Neural cell (in vitro differentiated cells): ENCODE measurements around the gene ATP4B. TPM values are rescaled to one million over a fixed set of nuclear protein-coding genes. Genes with fewer than 3 reads are reported as not detected.

Experiments
- H2AFZ ChIP-seq: fragments of 200-600, 300-800 bp; sonication (generic), shearing (Covaris generic); 2 replicates; pipeline ENCODE4 v1.6.0; 2014; ENCODE audit warnings: low read depth, mild to moderate bottlenecking, antibody characterized with exemption, low read length, moderate library complexity
- H3F3A ChIP-seq: fragments of 200-600 bp; shearing (Covaris generic); 2 replicates; pipeline ENCODE4 v1.6.1; 2016; ENCODE audit warnings: mild to moderate bottlenecking, moderate library complexity, mixed read lengths, antibody characterized with exemption, low read length; ENCODE audit not compliant: insufficient read depth, poor library complexity, severe bottlenecking
- H3K27ac ChIP-seq: fragments of 200-600, 300-800 bp; sonication (generic), shearing (Covaris generic); 2 replicates; pipeline ENCODE4 v1.5.1; 2014; ENCODE audit warnings: mild to moderate bottlenecking, low read length, moderate library complexity
- H3K27me3 ChIP-seq: fragments of 300-800, 200-600 bp; sonication (generic), shearing (Covaris generic); 2 replicates; pipeline ENCODE4 v1.6.0; 2014; ENCODE audit warnings: mild to moderate bottlenecking, low read depth, low read length, moderate library complexity; ENCODE audit not compliant: insufficient read depth
- H3K36me3 ChIP-seq: fragments of 300-800, 200-600 bp; sonication (generic), shearing (Covaris generic); 2 replicates; pipeline ENCODE4 v1.5.1; 2014; ENCODE audit warnings: mild to moderate bottlenecking, antibody characterized with exemption, low read length, moderate library complexity; ENCODE audit not compliant: insufficient read depth
- H3K4me2 ChIP-seq: fragments of 300-800, 200-600 bp; sonication (generic), shearing (Covaris generic); 2 replicates; pipeline ENCODE4 v1.6.0; 2014; ENCODE audit warnings: mild to moderate bottlenecking, low read length
- H3K4me3 ChIP-seq: fragments of 300-800, 200-600 bp; sonication (generic), shearing (Covaris generic); 2 replicates; pipeline ENCODE4 v1.5.1; 2014; ENCODE audit warnings: mild to moderate bottlenecking, low read length, moderate library complexity
- H3K79me2 ChIP-seq: fragments of 200-600 bp; shearing (Covaris generic); replicated peaks from 2 replicates; pipeline ENCODE4 v1.6.0; 2014; ENCODE audit warnings: mild to moderate bottlenecking, low read length, moderate library complexity; ENCODE audit not compliant: insufficient read depth
- H3K9ac ChIP-seq: fragments of 300-800, 200-600 bp; sonication (generic), shearing (Covaris generic); 2 replicates; pipeline ENCODE4 v1.6.1; 2016; ENCODE audit warnings: mild to moderate bottlenecking, low read length, mixed read lengths
- H3K9me2 ChIP-seq: fragments of 200-600 bp; shearing (Covaris generic); 2 replicates; pipeline ENCODE4 v1.6.1; 2016; ENCODE audit warnings: mild to moderate bottlenecking, low read length, mixed read lengths; ENCODE audit not compliant: insufficient read depth
- H3K9me3 ChIP-seq: fragments of 200-600, 300-800 bp; sonication (generic), shearing (Covaris generic); 2 replicates; pipeline ENCODE4 v1.6.1; 2016; ENCODE audit warnings: mild to moderate bottlenecking, mixed run types, low read length, moderate library complexity, mixed read lengths
- H4K20me1 ChIP-seq: fragments of 200-600 bp; shearing (Covaris generic); 2 replicates; pipeline ENCODE4 v1.6.1; 2016; ENCODE audit warnings: mild to moderate bottlenecking, mixed run types; ENCODE audit not compliant: insufficient read depth
- EP300 ChIP-seq: fragments of 450-650 bp; conservative IDR thresholded peaks from 2 replicates; pipeline ENCODE4 v1.6.1; 2014; ENCODE audit warnings: antibody characterized with exemption, mild to moderate bottlenecking, moderate library complexity; ENCODE audit not compliant: poor library complexity, severe bottlenecking
- EZH2 ChIP-seq: fragments of 200-600, 300-800 bp; shearing (Covaris generic), sonication (generic); IDR thresholded peaks from 2 replicates; pipeline ENCODE4 v1.6.1; 2014; ENCODE audit warnings: antibody characterized with exemption, low read length, borderline replicate concordance, mild to moderate bottlenecking; ENCODE audit not compliant: insufficient read depth, poor library complexity, severe bottlenecking
- MXI1 ChIP-seq: fragments of 450-650 bp; conservative IDR thresholded peaks from 2 replicates; pipeline ENCODE4 v1.6.1; 2014; ENCODE audit warnings: antibody characterized with exemption, mild to moderate bottlenecking; ENCODE audit not compliant: poor library complexity, severe bottlenecking
- POLR2AphosphoS5 ChIP-seq: IDR thresholded peaks from 2 replicates; pipeline ENCODE4 v1.6.1; 2012
- RAD21 ChIP-seq: fragments of 450-650 bp; conservative IDR thresholded peaks from 2 replicates; pipeline ENCODE4 v1.6.1; 2014; ENCODE audit warnings: antibody characterized with exemption, mild to moderate bottlenecking, moderate library complexity
- SMC3 ChIP-seq: fragments of 450-650 bp; conservative IDR thresholded peaks from 2 replicates; pipeline ENCODE4 v1.6.1; 2014; ENCODE audit warnings: antibody characterized with exemption, mild to moderate bottlenecking, moderate library complexity; ENCODE audit not compliant: poor library complexity
- TAF1 ChIP-seq: IDR thresholded peaks from 2 replicates; pipeline ENCODE4 v1.6.1; 2012; ENCODE audit warnings: low read depth
- polyA plus RNA-seq: library from polyadenylated mRNA; depleted of rRNA; stranded (reverse); fragments of >200 nt; gene quantifications from 2 replicates; pipeline ENCODE4 v1.2.3, GENCODE V29; 2014
- TF ChIP-seq, protein P1 (sequence below): IDR thresholded peaks from 2 replicates; pipeline ENCODE4 v1.6.1; 2012; ENCODE audit warnings: borderline replicate concordance
- TF ChIP-seq, protein P2 (sequence below): fragments of 450-650 bp; IDR thresholded peaks from 2 replicates; pipeline ENCODE4 v1.5.1; 2014; ENCODE audit warnings: antibody characterized with exemption, mild to moderate bottlenecking, moderate library complexity; ENCODE audit not compliant: poor library complexity, severe bottlenecking

ATP4B gene
- polyA plus RNA-seq, 1 donor from 2014 or later, result not detected

DNA sequence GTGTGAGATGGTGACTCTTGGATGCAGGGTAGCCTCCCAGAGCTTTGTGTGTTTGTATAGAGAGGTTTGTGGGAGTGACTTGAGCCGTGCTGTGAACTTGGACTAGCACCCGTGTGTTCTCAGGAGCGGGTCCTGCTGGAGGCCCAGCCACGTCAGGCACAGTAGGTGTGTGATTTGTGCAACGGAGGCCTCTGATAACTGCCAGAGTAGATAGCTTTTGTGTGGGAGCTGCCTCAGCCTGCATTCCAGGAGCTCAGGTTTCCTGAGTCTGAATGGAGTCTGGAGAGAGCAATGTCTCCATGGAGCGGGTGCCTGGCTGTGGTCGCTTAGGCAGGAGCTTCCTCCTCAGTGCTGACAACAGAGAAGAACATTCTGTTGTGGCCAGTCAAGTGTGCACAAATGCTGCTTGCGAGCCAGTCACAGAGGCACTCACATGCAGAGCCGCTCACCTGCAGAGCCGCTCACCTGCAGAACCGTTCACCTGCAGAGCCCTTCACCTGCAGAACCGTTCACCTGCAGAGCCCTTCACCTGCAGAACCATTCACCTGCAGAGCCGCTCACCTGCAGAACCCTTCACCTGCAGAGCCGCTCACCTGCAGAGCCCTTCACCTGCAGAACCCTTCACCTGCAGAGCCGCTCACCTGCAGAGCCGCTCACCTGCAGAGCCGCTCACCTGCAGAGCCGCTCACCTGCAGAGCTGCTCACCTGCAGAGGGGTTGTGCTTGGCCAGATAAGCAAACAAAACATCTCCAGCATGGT, 40.8 kb downstream of the ATP4B start:
- Histone ChIP-seq H3K4me3 (no peak overlapping the region), H3K27ac (no peak overlapping the region)
- TF ChIP-seq SMC3 (no peak), EZH2 (no peak), TAF1 (no peak), POLR2AphosphoS5 (no peak), RAD21 (no peak), EP300 (no peak), MXI1 (no peak)
- TF ChIP-seq, protein P1, sequence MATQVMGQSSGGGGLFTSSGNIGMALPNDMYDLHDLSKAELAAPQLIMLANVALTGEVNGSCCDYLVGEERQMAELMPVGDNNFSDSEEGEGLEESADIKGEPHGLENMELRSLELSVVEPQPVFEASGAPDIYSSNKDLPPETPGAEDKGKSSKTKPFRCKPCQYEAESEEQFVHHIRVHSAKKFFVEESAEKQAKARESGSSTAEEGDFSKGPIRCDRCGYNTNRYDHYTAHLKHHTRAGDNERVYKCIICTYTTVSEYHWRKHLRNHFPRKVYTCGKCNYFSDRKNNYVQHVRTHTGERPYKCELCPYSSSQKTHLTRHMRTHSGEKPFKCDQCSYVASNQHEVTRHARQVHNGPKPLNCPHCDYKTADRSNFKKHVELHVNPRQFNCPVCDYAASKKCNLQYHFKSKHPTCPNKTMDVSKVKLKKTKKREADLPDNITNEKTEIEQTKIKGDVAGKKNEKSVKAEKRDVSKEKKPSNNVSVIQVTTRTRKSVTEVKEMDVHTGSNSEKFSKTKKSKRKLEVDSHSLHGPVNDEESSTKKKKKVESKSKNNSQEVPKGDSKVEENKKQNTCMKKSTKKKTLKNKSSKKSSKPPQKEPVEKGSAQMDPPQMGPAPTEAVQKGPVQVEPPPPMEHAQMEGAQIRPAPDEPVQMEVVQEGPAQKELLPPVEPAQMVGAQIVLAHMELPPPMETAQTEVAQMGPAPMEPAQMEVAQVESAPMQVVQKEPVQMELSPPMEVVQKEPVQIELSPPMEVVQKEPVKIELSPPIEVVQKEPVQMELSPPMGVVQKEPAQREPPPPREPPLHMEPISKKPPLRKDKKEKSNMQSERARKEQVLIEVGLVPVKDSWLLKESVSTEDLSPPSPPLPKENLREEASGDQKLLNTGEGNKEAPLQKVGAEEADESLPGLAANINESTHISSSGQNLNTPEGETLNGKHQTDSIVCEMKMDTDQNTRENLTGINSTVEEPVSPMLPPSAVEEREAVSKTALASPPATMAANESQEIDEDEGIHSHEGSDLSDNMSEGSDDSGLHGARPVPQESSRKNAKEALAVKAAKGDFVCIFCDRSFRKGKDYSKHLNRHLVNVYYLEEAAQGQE, result no peak
- TF ChIP-seq, protein P2, sequence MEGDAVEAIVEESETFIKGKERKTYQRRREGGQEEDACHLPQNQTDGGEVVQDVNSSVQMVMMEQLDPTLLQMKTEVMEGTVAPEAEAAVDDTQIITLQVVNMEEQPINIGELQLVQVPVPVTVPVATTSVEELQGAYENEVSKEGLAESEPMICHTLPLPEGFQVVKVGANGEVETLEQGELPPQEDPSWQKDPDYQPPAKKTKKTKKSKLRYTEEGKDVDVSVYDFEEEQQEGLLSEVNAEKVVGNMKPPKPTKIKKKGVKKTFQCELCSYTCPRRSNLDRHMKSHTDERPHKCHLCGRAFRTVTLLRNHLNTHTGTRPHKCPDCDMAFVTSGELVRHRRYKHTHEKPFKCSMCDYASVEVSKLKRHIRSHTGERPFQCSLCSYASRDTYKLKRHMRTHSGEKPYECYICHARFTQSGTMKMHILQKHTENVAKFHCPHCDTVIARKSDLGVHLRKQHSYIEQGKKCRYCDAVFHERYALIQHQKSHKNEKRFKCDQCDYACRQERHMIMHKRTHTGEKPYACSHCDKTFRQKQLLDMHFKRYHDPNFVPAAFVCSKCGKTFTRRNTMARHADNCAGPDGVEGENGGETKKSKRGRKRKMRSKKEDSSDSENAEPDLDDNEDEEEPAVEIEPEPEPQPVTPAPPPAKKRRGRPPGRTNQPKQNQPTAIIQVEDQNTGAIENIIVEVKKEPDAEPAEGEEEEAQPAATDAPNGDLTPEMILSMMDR, result no peak

DNA sequence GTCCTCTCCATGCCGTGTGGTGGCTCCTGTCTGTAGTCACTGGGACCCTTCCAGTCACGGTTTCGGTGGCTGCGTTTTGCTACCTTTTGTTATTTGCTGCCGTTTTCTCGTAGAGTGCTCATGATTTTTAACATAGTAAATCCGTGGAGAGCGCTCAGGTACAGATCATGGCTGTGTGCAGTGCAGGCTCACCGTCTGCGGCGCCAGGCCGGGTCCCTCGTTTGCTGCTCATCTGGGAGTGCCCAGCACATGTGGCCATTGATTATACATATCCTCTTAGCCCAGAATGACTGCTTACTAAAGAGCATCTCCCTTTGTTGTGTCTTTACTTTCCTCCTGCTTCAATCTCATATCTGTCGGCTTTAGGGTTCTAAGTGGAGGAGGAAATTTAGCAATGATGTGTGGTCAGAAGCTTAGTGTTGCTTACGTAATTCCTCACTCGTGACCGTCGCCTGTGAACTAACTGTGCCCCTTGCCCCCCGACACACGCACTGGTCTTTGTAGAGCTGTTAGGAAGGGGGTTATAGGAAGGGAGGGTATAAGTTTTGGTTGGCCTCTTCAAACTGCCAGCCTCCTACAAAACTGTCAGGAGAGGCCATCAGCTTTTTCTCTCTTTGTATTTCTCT, 41.6 kb downstream of the ATP4B start:
- H3K9ac ChIP-seq, result no peak overlapping the region
- H3F3A ChIP-seq, result no peaks in the 10 kb centered on the region
- H3K4me2 ChIP-seq, result no peak overlapping the region
- H3K79me2 ChIP-seq, result no peaks in the 10 kb centered on the region
- no peak overlapping the region for H3K4me3 ChIP-seq
- no peaks in the 10 kb centered on the region for H3K9me2 ChIP-seq
- H3K27me3 ChIP-seq, result no peaks in the 10 kb centered on the region
- H4K20me1 ChIP-seq, result no peaks in the 10 kb centered on the region
- no peak overlapping the region for H2AFZ ChIP-seq
- H3K36me3 ChIP-seq, result no peaks in the 10 kb centered on the region
- TF ChIP-seq EZH2 (no peak), SMC3 (no peak), POLR2AphosphoS5 (no peak), TAF1 (no peak), EP300 (no peak), MXI1 (no peak), RAD21 (no peak)
- TF ChIP-seq, protein P2, result no peak
- TF ChIP-seq, protein P1, result no peak
- no peaks in the 10 kb centered on the region for H3K9me3 ChIP-seq
- H3K27ac ChIP-seq, result no peak overlapping the region

More for the DNA sequence above, 40.8 kb downstream of the ATP4B start:
- Histone ChIP-seq H3K4me2 (no peak overlapping the region), H3K36me3 (no peaks in the 10 kb centered on the region), H4K20me1 (no peaks in the 10 kb centered on the region), H2AFZ (no peak overlapping the region), H3K79me2 (no peaks in the 10 kb centered on the region), H3K9me2 (no peaks in the 10 kb centered on the region), H3K9ac (no peak overlapping the region), H3F3A (no peaks in the 10 kb centered on the region), H3K27me3 (no peaks in the 10 kb centered on the region), H3K9me3 (no peaks in the 10 kb centered on the region)
